HepG2 (cell line): ENCODE data around the gene C1orf159. TPM values are rescaled to one million over a fixed set of nuclear protein-coding genes. Genes with fewer than 3 reads are reported as not detected.

Experiments used
- CBX2 ChIP-seq, 2 experiments: fragments of 200-600 bp in 1 of 2; sonication (generic); formaldehyde crosslinking in 1 of 2; IDR thresholded peaks; 2 replicates each; pipeline versions ENCODE4 v1.7.0 to v1.8.1; 2018 to 2022; ENCODE audit warnings: low read depth in 2 of 2, low read length in 1 of 2, mild to moderate bottlenecking in 1 of 2, missing genetic modification reagents in 1 of 2
- EP300 ChIP-seq, 3 experiments: sonication (generic) in 1 of 3; formaldehyde crosslinking in 1 of 3; IDR thresholded peaks; 2 replicates each; pipeline versions ENCODE4 v1.5.1 to v1.6.1; 2011 to 2020; ENCODE audit warnings: low read depth in 2 of 3, low read length in 2 of 3, borderline replicate concordance in 1 of 3, improper control_type of control experiment in 1 of 3, mild to moderate bottlenecking in 1 of 3, missing genetic modification reagents in 1 of 3, moderate library complexity in 1 of 3
- GPN1 ChIP-seq: sonication (generic); formaldehyde crosslinking; IDR thresholded peaks from 2 replicates; pipeline ENCODE4 v1.5.1; 2020; ENCODE audit warnings: missing genetic modification reagents, borderline replicate concordance
- HNF1B ChIP-seq: sonication (generic); formaldehyde crosslinking; IDR thresholded peaks from 2 replicates; pipeline ENCODE4 v1.5.1; 2020; ENCODE audit warnings: mild to moderate bottlenecking, moderate library complexity, missing genetic modification reagents
- MAZ ChIP-seq, 2 experiments: sonication (generic) in 1 of 2; formaldehyde crosslinking in 1 of 2; IDR thresholded peaks; 2 replicates each; pipeline versions ENCODE4 v1.5.0 to v1.6.1; 2012 to 2020; ENCODE audit warnings: low read depth in 2 of 2, mild to moderate bottlenecking in 2 of 2, borderline replicate concordance in 1 of 2, improper control_type of control experiment in 1 of 2, low read length in 1 of 2, missing genetic modification reagents in 1 of 2, moderate library complexity in 1 of 2
- PCBP1 ChIP-seq: fragments of 200-400 bp; formaldehyde crosslinking; IDR thresholded peaks from 2 replicates; pipeline ENCODE4 v1.6.1; 2017; ENCODE audit warnings: mild to moderate bottlenecking, low read depth, low read length, borderline replicate concordance
- RBM22 ChIP-seq: fragments of 200-400 bp; formaldehyde crosslinking; optimal IDR thresholded peaks from 2 replicates; pipeline ENCODE3; 2017; ENCODE audit warnings: mild to moderate bottlenecking, low read length, moderate library complexity
- SRY ChIP-seq: sonication (generic); formaldehyde crosslinking; IDR thresholded peaks from 2 replicates; pipeline ENCODE4 v1.8.0; 2022; ENCODE audit warnings: mild to moderate bottlenecking, missing genetic modification reagents
- ZBTB1 ChIP-seq: sonication (generic); formaldehyde crosslinking; IDR thresholded peaks from 2 replicates; pipeline ENCODE4 v1.4.0; 2020; ENCODE audit warnings: missing genetic modification reagents, borderline replicate concordance
- ZEB1 ChIP-seq: IDR thresholded peaks from 2 replicates; pipeline ENCODE4 v1.6.1; 2012; ENCODE audit warnings: mild to moderate bottlenecking, low read depth, inconsistent platforms; ENCODE audit not compliant: insufficient replicate concordance
- ZFP36 ChIP-seq: fragments of 150-350 bp; IDR thresholded peaks from 2 replicates; pipeline ENCODE4 v1.6.1; 2018; ENCODE audit warnings: borderline replicate concordance, low read length, low read depth; ENCODE audit not compliant: partially characterized antibody
- ZFY ChIP-seq: sonication (generic); formaldehyde crosslinking; IDR thresholded peaks from 2 replicates; pipeline ENCODE4 v1.4.0; 2020; ENCODE audit warnings: missing genetic modification reagents
- ZHX2 ChIP-seq, 2 experiments: sonication (generic) in 1 of 2; formaldehyde crosslinking in 1 of 2; IDR thresholded peaks; 2 replicates each; pipeline versions ENCODE4 v1.6.1 to v1.9.0; 2014 to 2022; ENCODE audit warnings: antibody characterized with exemption in 1 of 2, borderline replicate concordance in 1 of 2, inconsistent platforms in 1 of 2, low read depth in 1 of 2, missing genetic modification reagents in 1 of 2
- ZNF83 ChIP-seq: sonication (generic); formaldehyde crosslinking; IDR thresholded peaks from 2 replicates; pipeline ENCODE4 v1.4.0; 2020; ENCODE audit warnings: missing genetic modification reagents, mild to moderate bottlenecking, borderline replicate concordance
- ZSCAN22 ChIP-seq: sonication (generic); formaldehyde crosslinking; IDR thresholded peaks from 2 replicates; pipeline ENCODE4 v1.4.0; 2020; ENCODE audit warnings: mild to moderate bottlenecking, missing genetic modification reagents
- polyA plus RNA-seq, 8 experiments: library from polyadenylated mRNA; depleted of rRNA in 3 of 8; stranded (reverse) in 7 of 8; unstranded in 1 of 8; fragments of >200 nt; fragmentation: Illumina TruSeq in 4 of 8; extraction: Trizol in 4 of 8; gene quantifications; 2 replicates each; pipeline versions ENCODE4 v1.2.1 to v1.2.3, GENCODE V29; 2011 to 2016; ENCODE audit warnings: low read depth in 4 of 8, missing spikeins in 1 of 8, mixed read lengths in 1 of 8; ENCODE audit not compliant: insufficient read depth in 1 of 8
- total RNA-seq, 5 experiments: library from RNA; depleted of rRNA; stranded (reverse); fragments of >200 nt; fragmentation: Illumina TruSeq; extraction: Trizol; gene quantifications; 2 replicates each; pipeline ENCODE4 v1.2.3, GENCODE V29; 2016; ENCODE audit warnings: low read depth in 1 of 5
- TF ChIP-seq, protein P1 (sequence below): fragments of 450-650 bp; IDR thresholded peaks from 2 replicates; pipeline ENCODE4 v1.6.1; 2016

C1orf159 gene
- total and polyA plus RNA-seq, 2 of the 13 experiments (the other 11 are each of a cell fraction or from before 2014, with no cell fraction given) = 3.8 to 6.7 TPM

GRCh38 chr1:1115786-1116700 is at the start of gene C1orf159 (continued):
- TF ChIP-seq ZFP36 = no peak
- peak; percentile 100 for TF ChIP-seq RBM22
- peak; percentile 61 for TF ChIP-seq ZFY
- no peak for TF ChIP-seq ZNF83
- no peak for TF ChIP-seq ZSCAN22 (CRISPR knock-in tag)
- TF ChIP-seq, protein P1, sequence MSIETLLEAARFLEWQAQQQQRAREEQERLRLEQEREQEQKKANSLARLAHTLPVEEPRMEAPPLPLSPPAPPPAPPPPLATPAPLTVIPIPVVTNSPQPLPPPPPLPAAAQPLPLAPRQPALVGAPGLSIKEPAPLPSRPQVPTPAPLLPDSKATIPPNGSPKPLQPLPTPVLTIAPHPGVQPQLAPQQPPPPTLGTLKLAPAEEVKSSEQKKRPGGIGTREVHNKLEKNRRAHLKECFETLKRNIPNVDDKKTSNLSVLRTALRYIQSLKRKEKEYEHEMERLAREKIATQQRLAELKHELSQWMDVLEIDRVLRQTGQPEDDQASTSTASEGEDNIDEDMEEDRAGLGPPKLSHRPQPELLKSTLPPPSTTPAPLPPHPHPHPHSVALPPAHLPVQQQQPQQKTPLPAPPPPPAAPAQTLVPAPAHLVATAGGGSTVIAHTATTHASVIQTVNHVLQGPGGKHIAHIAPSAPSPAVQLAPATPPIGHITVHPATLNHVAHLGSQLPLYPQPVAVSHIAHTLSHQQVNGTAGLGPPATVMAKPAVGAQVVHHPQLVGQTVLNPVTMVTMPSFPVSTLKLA = peak; percentile 77
- TF ChIP-seq SRY (CRISPR knock-in tag) = no peak; the same call in 1 of the 2 replicates
- TF ChIP-seq CBX2 (IDR thresholded peaks at IDR 0.05; ENCODE audit: low read depth, low read length) = no peak
- no peak for TF ChIP-seq CBX2 (CRISPR knock-in tag; IDR thresholded peaks at IDR 0.05; ENCODE audit: low read depth)
- 0 out of 2 replicates have a peak, but pooled peaks have one; percentile 21 for TF ChIP-seq ZHX2 (IDR thresholded peaks at IDR 0.05; ENCODE audit: low read depth)
- TF ChIP-seq ZHX2 (CRISPR knock-in tag; IDR thresholded peaks at IDR 0.05; ENCODE audit: borderline replicate concordance) = peak; percentile 14; the same call in 1 of the 2 replicates
- peak; percentile 92 for TF ChIP-seq MAZ (IDR thresholded peaks at IDR 0.05; ENCODE audit: borderline replicate concordance, low read depth, low read length)
- TF ChIP-seq MAZ (CRISPR knock-in tag; IDR thresholded peaks at IDR 0.05; ENCODE audit: low read depth) = peak; percentile 49; the same call in 1 of the 2 replicates
- TF ChIP-seq ZBTB1 (CRISPR knock-in tag) = no peak
- TF ChIP-seq PCBP1 = 0 out of 2 replicates have a peak, but pooled peaks have one; percentile 28
- no peak for TF ChIP-seq GPN1
- TF ChIP-seq HNF1B = peak; percentile 57; the same call in 1 of the 2 replicates
- TF ChIP-seq EP300 (IDR thresholded peaks at IDR 0.05; ENCODE audit: low read depth in 2 of 2, low read length in 2 of 2) = peak in 1 of 2 experiments; percentile 11; a peak in 1 of 4 replicates
- no peak for TF ChIP-seq EP300 (CRISPR knock-in tag; IDR thresholded peaks at IDR 0.05; ENCODE audit: borderline replicate concordance)
- TF ChIP-seq ZEB1 = no peak
